ENCODE measurements around the gene COIL. TPM values are rescaled to one million over a fixed set of nuclear protein-coding genes. Genes with fewer than 3 reads are reported as not detected.

The COIL gene
- total and polyA plus RNA-seq, 2 of the 13 experiments (the other 11 are each of a cell fraction or from before 2014, with no cell fraction given): 8.1 to 29.4 TPM

GRCh38 chr17:56960596-56961538 lies at the start of gene COIL (continued):
- TF ChIP-seq ZC3H4 (CRISPR knock-in tag; IDR thresholded peaks at IDR 0.05; ENCODE audit: borderline replicate concordance): no peak
- no peak for TF ChIP-seq AFF4 (CRISPR knock-in tag; IDR thresholded peaks at IDR 0.05)
- no peak for TF ChIP-seq ZBTB42 (CRISPR knock-in tag; IDR thresholded peaks at IDR 0.05)
- TF ChIP-seq ZNF790 (CRISPR knock-in tag; IDR thresholded peaks at IDR 0.05; ENCODE audit: borderline replicate concordance): peak; percentile 39; the same call in 1 of the 2 replicates
- peak; percentile 92; the same call in 1 of the 2 replicates for TF ChIP-seq THYN1 (CRISPR knock-in tag; IDR thresholded peaks at IDR 0.05; ENCODE audit: borderline replicate concordance, low read depth)
- no peak for TF ChIP-seq PRPF4 (IDR thresholded peaks at IDR 0.05; ENCODE audit: low read depth, low read length, poor library complexity, severe bottlenecking)
- TF ChIP-seq ZNF781 (CRISPR knock-in tag; IDR thresholded peaks at IDR 0.05; ENCODE audit: borderline replicate concordance, not compliant biosample characterization): peak; percentile 90
- peak; percentile 85; the same call in 1 of the 2 replicates for TF ChIP-seq ZNF569 (CRISPR knock-in tag; IDR thresholded peaks at IDR 0.05; ENCODE audit: borderline replicate concordance)
- TF ChIP-seq IKZF5 (CRISPR knock-in tag; IDR thresholded peaks at IDR 0.05): peak; percentile 90
- TF ChIP-seq RXRB (CRISPR knock-in tag; IDR thresholded peaks at IDR 0.05; ENCODE audit: borderline replicate concordance): peak; percentile 78; the same call in 1 of the 2 replicates
- TF ChIP-seq ZNF121 (CRISPR knock-in tag; IDR thresholded peaks at IDR 0.05): peak; percentile 62; the same call in 1 of the 2 replicates
- TF ChIP-seq ZNF224 (CRISPR knock-in tag; IDR thresholded peaks at IDR 0.05): no peak
- TF ChIP-seq ZNF788 (CRISPR knock-in tag; IDR thresholded peaks at IDR 0.05; ENCODE audit: borderline replicate concordance): peak; percentile 99; the same call in 1 of the 2 replicates
- TF ChIP-seq RFX3 (CRISPR knock-in tag; IDR thresholded peaks at IDR 0.05): no peak
- no peak for TF ChIP-seq ZBTB21 (CRISPR knock-in tag; IDR thresholded peaks at IDR 0.05)
- no peak for TF ChIP-seq ZNF3 (CRISPR knock-in tag; IDR thresholded peaks at IDR 0.05)
- TF ChIP-seq NFAT5 (CRISPR knock-in tag; IDR thresholded peaks at IDR 0.05): no peak; the same call in 1 of the 2 replicates
- 0 out of 2 replicates have a peak, but pooled peaks have one; percentile 52 for TF ChIP-seq ZNF768 (CRISPR knock-in tag; IDR thresholded peaks at IDR 0.05)
